Thoracic aorta (tissue), 2 donors: ENCODE data around the gene ARRDC2. TPM values are rescaled to one million over a fixed set of nuclear protein-coding genes. Genes with fewer than 3 reads are reported as not detected.

Experiments used
- ATAC-seq: fragments of 150-250 bp; one replicate; pipeline ENCODE4 v1.8.0; 2017; ENCODE audit warnings: low read depth; ENCODE audit not compliant: insufficient number of reproducible peaks, low FRiP score
- DNase-seq: peaks from one replicate; pipeline ENCODE4 v3.0.0-alpha.2; 2020; ENCODE audit warnings: low spot score
- H3K27ac ChIP-seq, 2 donors: fragments of 200-600 bp; sonication (generic); 1 replicate in 1 of 2; 2 replicates in 1 of 2; pipeline ENCODE4 v1.5.1; 2016; ENCODE audit warnings: mild to moderate bottlenecking in 2 of 2, moderate library complexity in 2 of 2
- H3K27me3 ChIP-seq: fragments of 200-600 bp; sonication (generic); replicated peaks from 2 replicates; pipeline ENCODE4 v1.6.0; 2016; ENCODE audit warnings: mild to moderate bottlenecking; ENCODE audit not compliant: insufficient read depth
- H3K36me3 ChIP-seq: fragments of 200-600 bp; sonication (generic); one replicate; pipeline ENCODE4 v1.5.1; 2016
- H3K4me1 ChIP-seq, 2 donors: fragments of 200-600 bp; sonication (generic); 1 replicate in 1 of 2; 2 replicates in 1 of 2; pipeline versions ENCODE4 v1.5.1 to v1.6.0; 2016; ENCODE audit warnings: low read depth in 2 of 2, mild to moderate bottlenecking in 1 of 2; ENCODE audit not compliant: control insufficient read depth in 1 of 2
- H3K4me3 ChIP-seq: fragments of 200-600 bp; sonication (generic); 2 replicates; pipeline ENCODE4 v1.5.1; 2016; ENCODE audit warnings: mild to moderate bottlenecking
- H3K9me3 ChIP-seq: fragments of 200-600 bp; sonication (generic); 2 replicates; pipeline ENCODE4 v1.5.1; 2016
- total RNA-seq, 2 donors: library from RNA; depleted of rRNA; stranded (reverse); fragments of >200 nt; gene quantifications; one replicate each; pipeline versions ENCODE4 v1.1.0 to v1.2.3, GENCODE V29; 2016
- TF ChIP-seq, protein P1 (sequence below): fragments of 200-600 bp; sonication (generic); IDR thresholded peaks from one replicate; pipeline ENCODE4 v1.5.1; 2019; ENCODE audit warnings: antibody characterized with exemption

Gene ARRDC2
- total RNA-seq, 2 donors from 2014 or later, result 114 to 151 TPM

DNA sequence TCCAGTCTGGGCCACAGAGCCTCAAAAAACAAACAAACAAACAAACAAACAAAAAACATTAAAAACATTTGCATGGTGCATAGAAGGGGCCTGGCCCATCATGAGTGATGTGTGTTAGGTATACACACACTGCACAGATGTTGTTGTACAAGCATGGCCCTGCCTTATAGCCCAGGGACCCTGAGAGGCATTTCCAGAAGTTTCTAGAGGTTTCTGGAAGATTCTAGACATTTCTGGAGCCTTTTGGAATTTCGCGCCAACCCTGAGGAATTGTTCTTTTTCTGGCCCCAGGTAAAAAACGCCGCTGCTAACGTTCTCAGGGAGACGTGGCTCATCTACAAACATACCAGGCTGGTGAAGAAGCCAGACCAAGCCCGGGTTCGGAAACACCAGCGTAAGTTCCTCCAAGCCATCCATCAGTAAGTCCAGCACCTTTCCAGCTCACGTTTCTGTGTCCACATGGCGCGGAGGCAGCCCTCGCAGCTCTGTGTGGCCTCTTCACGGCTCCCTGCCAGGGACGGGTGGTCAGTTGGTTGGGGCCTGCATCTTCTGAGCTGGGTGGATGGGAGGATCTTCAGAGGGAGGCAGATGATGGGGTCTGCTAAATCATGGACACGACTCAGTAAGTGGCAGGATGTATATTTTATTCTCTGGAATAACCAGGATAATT lies 18.4 kb upstream of the ARRDC2 start:
- no peaks in the 10 kb centered on the region for H3K4me1 ChIP-seq
- H3K4me3 ChIP-seq, result no peak overlapping the region
- TF ChIP-seq, protein P1, sequence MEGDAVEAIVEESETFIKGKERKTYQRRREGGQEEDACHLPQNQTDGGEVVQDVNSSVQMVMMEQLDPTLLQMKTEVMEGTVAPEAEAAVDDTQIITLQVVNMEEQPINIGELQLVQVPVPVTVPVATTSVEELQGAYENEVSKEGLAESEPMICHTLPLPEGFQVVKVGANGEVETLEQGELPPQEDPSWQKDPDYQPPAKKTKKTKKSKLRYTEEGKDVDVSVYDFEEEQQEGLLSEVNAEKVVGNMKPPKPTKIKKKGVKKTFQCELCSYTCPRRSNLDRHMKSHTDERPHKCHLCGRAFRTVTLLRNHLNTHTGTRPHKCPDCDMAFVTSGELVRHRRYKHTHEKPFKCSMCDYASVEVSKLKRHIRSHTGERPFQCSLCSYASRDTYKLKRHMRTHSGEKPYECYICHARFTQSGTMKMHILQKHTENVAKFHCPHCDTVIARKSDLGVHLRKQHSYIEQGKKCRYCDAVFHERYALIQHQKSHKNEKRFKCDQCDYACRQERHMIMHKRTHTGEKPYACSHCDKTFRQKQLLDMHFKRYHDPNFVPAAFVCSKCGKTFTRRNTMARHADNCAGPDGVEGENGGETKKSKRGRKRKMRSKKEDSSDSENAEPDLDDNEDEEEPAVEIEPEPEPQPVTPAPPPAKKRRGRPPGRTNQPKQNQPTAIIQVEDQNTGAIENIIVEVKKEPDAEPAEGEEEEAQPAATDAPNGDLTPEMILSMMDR, result no peak
- no peak for ATAC-seq
- no peak for DNase-seq
- no peaks in the 10 kb centered on the region for H3K36me3 ChIP-seq
- H3K27me3 ChIP-seq, result no peaks in the 10 kb centered on the region
- no peak overlapping the region for H3K27ac ChIP-seq
- no peaks in the 10 kb centered on the region for H3K9me3 ChIP-seq

DNA sequence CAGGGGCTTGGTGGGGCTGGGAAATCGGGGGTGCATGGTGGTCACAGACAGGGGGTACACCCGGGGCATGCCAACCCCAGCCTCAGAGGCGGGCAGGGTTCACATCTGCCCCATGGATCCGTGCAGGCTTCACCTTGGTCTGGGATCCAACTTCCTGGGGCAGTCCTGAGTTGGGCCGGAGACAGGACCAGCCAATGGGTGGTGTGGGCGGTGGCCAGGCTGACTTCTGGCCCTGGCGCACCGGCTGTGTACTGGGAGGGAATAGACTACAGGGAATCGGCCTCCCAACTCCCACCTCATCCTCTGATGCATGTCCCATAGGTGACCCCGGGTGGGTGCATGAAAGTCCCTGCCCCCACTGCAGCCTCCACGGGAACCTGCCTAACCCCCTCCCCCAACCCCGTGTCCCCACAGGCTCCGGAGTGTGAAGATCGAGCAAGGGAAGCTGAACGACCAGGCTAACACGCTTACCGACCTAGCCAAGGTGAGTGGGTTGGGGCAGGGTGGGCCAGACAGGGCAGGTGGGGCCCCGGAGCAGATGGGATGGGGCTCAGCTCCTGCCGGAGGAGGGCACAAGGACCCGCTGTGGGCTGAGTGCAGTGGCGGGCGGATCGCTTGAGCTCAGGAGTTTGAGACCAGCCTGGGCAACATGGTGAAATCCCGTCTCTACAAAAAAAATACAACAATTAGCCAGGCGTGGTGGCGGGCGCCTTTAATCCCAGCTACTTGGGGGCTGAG lies 14.7 kb upstream of the ARRDC2 start:
- ATAC-seq, result no peak
- DNase-seq, result no peak
- H3K36me3 ChIP-seq, result no peaks in the 10 kb centered on the region
- H3K4me3 ChIP-seq, result no peak overlapping the region
- H3K27ac ChIP-seq, result no peak overlapping the region
- TF ChIP-seq, protein P1, result no peak
- H3K27me3 ChIP-seq, result no peaks in the 10 kb centered on the region
- H3K4me1 ChIP-seq, result no peaks in the 10 kb centered on the region
- H3K9me3 ChIP-seq, result no peaks in the 10 kb centered on the region

DNA sequence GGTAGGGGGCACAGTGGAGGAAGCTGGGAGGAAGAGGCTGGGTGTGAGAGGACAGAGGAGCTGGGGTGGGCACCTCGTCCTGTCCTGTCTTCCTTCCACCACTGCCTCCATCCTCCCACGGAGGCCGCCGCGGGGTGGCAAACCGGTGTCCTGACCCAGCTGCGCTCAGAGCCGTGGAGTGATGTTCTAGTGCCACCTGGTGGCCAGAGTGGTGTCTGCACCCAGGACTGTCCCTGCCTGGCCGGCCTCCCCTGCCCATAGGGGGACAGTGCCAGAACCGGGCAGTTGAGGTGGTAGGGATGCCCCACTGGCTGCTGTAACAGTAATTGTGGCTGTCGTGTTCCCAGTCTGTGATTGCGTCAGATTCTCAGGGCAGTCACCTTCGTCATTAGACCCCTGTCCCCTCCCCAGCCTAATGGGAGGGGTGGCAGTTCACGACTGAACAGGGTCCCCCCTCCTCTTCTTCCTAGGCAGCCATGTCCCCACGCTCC lies 11.1 kb upstream of the ARRDC2 start:
- Histone ChIP-seq H3K27ac (no peak overlapping the region), H3K36me3 (no peaks in the 10 kb centered on the region), H3K4me3 (no peak overlapping the region), H3K4me1 (peaks cover 7 to 11% of the 10 kb centered on the region in 2 donors), H3K9me3 (no peaks in the 10 kb centered on the region), H3K27me3 (no peaks in the 10 kb centered on the region)
- ATAC-seq (no peak), DNase-seq (no peak)
- TF ChIP-seq, protein P1, result peak; percentile 99

DNA sequence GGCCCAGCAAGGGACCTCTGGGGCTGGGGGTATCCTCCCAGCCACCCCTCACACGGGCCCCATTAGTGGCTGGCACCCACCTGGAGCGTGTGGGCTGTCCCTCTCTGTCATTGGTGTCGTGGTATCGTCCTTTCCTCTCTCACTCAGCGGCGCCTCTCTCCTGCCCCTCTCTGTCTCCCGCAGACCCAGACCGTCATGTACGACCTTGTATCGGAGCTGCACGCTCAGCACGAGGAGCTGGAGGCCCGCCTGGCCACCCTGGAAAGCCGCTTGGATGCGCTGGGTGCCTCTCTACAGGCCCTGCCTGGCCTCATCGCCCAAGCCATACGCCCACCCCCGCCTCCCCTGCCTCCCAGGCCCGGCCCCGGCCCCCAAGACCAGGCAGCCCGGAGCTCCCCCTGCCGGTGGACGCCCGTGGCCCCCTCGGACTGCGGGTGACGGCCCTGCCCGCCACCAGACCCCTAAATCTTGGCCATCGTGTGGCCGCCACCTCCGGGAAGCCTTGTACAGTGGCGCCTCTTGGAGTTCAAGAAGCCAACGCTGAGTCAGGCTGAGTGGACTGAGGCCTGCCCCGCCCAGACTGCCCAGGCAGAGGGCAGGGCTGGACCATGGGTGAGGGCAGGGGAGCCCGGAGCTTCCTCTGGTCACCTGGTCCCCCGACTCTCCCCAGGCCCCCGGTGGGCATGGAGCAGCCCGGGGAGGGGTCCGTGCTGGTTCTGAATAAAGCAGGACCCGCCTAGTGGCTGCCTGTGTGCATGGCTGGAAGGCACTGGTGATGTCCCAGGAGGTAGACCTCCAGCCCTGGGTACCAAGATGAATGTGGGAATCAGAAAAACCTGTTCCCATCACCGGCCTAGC lies 9.8 kb upstream of the ARRDC2 start:
- Histone ChIP-seq H3K9me3 (no peaks in the 10 kb centered on the region), H3K4me1 (peaks cover 7 to 22% of the 10 kb centered on the region in 2 donors), H3K27me3 (no peaks in the 10 kb centered on the region), H3K36me3 (no peaks in the 10 kb centered on the region), H3K4me3 (no peak overlapping the region), H3K27ac (no peak overlapping the region)
- ATAC-seq (no peak), DNase-seq (no peak)
- TF ChIP-seq, protein P1, result no peak

DNA sequence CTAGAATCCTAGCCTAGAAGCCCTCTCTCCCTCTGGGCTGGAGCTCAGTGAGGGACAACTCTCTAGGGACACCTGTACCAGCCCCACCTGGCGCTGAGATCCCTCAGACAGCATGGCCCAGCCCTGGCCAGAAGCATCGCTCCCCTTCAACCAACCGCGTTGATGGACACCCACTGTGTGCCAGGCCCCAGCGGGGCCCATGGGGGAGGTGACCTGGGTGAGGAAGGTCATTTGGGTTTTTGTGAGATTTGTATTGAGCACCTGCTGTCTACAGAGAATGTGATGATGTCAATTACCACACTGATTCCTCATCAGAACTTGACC lies 9.2 kb upstream of the ARRDC2 start:
- Histone ChIP-seq H3K4me1 (peaks cover 7 to 22% of the 10 kb centered on the region in 2 donors), H3K27ac (no peak overlapping the region), H3K36me3 (no peaks in the 10 kb centered on the region), H3K9me3 (no peaks in the 10 kb centered on the region), H3K27me3 (no peaks in the 10 kb centered on the region), H3K4me3 (no peak overlapping the region)
- ATAC-seq (no peak), DNase-seq (no peak)
- TF ChIP-seq, protein P1, result no peak
